Measurements from ENCODE around the gene CCDC172. TPM values are rescaled to one million over a fixed set of nuclear protein-coding genes. Genes with fewer than 3 reads are reported as not detected.
A peak's percentile ranks its signal among the peaks of the same experiment; 100 is the strongest.
"Not testable (repeated sequence)": the region's sequence is repeated elsewhere in the genome, so short reads cannot be mapped to it uniquely, and the experiment has no call there.

The CCDC172 gene
- total RNA-seq, 2 experiments from 2014 or later = not detected

DNA sequence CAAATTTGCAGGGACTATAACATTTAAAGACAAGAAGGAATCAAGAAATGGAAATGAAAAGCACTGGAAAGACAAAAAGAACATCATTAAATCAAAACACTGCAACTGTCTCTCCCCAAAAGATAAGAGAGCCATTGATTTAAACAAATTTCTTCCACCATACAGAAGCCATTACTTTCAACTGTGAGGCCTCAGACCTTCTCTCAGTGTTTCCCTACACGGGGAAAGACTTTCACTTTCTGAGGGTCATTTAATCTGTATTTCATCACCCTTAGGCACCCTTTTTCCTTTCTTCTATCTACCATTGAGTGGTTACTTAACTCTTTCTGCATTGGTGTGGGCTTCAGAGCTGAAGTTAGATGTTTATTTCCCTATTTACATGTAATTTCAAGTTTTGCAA lies 47.5 kb downstream of the CCDC172 start:
- no peak for DNase-seq
- no peak overlapping the region for H3K27ac Mint-ChIP-seq
- no peaks in the 10 kb centered on the region for H3K36me3 Mint-ChIP-seq (ENCODE audit: low read depth)
- no peaks in the 10 kb centered on the region for H3K27me3 Mint-ChIP-seq
- no peaks in the 10 kb centered on the region for H3K4me1 Mint-ChIP-seq
- H3K9me3 Mint-ChIP-seq = no peaks in the 10 kb centered on the region
- no peak overlapping the region for H3K4me3 Mint-ChIP-seq
- ChIA-PET CTCF (no interaction called here), POLR2A (no interaction called here)

DNA sequence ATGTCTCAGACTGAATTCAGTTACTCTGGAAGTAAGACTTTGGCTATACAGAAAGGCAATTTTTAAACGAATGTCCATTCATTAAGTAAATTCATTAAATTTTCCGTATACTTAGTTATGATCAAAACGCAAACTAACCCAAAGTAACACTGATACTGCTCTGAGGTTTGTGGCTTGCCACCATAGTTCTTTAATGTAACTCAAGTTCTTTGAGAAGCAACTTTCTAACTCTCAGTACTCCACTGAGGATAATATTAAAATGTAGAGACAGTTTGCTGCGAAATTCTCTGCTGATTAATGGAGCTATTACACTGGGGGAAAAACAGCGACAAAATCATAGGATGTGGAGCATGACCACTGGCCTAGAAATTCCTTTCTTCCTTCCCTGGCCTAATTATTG lies 58.0 kb downstream of the CCDC172 start:
- ChIA-PET CTCF (no interaction called here), POLR2A (no interaction called here)
- Mint-ChIP-seq H3K36me3 (ENCODE audit: low read depth) (no peaks in the 10 kb centered on the region), H3K27ac (no peak overlapping the region), H3K4me3 (no peak overlapping the region), H3K27me3 (no peaks in the 10 kb centered on the region), H3K4me1 (no peaks in the 10 kb centered on the region), H3K9me3 (no peaks in the 10 kb centered on the region)
- DNase-seq = no peak

DNA sequence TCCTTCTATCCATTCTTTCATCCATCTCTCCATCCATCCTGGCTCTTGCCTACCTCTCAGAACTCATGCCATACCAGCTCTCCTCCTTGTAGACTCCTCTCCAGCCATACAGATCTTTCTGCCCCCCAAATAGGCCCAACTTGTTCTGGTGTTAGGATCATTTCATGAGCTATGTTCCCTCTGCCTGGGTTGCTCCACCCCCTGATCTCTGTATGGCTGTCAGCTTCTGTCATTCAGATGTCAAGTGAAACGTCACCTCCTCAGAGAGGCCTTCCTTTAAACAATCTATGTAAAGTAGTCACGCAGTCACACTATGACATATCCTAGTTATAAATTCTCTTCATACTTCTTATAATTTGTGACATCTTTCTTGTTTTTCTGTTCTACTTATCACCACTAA lies 61.1 kb downstream of the CCDC172 start:
- no peak overlapping the region for H3K27ac Mint-ChIP-seq

DNA sequence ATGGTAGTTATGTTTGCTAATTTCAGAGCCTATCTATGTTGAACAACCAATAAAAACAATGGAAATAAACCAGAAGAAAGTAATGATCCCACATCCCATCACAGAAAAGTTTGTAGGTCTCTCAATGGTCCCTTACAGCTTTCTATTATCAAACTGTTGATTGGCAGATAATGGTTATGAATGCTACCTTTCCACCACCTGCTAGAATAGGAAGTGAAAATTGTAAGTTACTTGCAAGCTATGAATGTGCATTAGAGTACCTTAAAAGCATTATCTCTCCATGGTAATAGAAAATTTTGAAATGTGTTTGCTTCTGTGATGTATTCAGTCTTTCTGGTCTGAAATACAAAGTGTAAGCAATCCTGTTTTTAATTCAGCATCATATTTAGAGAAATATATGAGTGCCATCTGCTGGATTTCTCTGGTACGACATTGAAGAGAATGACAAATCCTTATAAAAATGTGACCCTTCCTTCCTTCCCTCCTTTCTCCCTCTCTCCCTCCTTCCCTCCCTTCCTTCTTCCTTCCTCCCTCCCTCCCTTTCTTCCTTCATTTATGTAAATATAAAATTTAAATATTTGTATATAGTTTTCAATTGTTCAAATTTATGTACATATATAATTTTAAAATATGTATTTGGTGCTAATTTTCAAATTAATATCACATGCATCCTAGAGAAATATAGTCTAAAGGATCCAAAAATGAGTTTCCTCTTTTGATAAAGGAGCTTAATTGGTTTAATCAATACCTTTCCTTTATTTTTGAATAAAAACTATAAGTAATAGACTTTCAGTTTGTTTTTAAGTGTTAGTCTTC lies 62.0 kb downstream of the CCDC172 start:
- no peaks in the 10 kb centered on the region for H3K9me3 Mint-ChIP-seq
- no peaks in the 10 kb centered on the region for H3K27me3 Mint-ChIP-seq
- H3K4me3 Mint-ChIP-seq = no peak overlapping the region
- CTCF ChIA-PET = no interaction called here
- H3K27ac Mint-ChIP-seq = no peak overlapping the region
- DNase-seq = peak; percentile 8
- H3K4me1 Mint-ChIP-seq = no peaks in the 10 kb centered on the region
- no peaks in the 10 kb centered on the region for H3K36me3 Mint-ChIP-seq (ENCODE audit: low read depth)
- POLR2A ChIA-PET = no interaction called here

More for the DNA sequence above, 61.1 kb downstream of the CCDC172 start:
- H3K4me1 Mint-ChIP-seq = no peaks in the 10 kb centered on the region
- H3K9me3 Mint-ChIP-seq = no peaks in the 10 kb centered on the region
- DNase-seq = no peak
- H3K4me3 Mint-ChIP-seq = no peak overlapping the region
- CTCF ChIA-PET = no interaction called here
- H3K27me3 Mint-ChIP-seq = no peaks in the 10 kb centered on the region
- H3K36me3 Mint-ChIP-seq (ENCODE audit: low read depth) = no peaks in the 10 kb centered on the region
- POLR2A ChIA-PET = no interaction called here

DNA sequence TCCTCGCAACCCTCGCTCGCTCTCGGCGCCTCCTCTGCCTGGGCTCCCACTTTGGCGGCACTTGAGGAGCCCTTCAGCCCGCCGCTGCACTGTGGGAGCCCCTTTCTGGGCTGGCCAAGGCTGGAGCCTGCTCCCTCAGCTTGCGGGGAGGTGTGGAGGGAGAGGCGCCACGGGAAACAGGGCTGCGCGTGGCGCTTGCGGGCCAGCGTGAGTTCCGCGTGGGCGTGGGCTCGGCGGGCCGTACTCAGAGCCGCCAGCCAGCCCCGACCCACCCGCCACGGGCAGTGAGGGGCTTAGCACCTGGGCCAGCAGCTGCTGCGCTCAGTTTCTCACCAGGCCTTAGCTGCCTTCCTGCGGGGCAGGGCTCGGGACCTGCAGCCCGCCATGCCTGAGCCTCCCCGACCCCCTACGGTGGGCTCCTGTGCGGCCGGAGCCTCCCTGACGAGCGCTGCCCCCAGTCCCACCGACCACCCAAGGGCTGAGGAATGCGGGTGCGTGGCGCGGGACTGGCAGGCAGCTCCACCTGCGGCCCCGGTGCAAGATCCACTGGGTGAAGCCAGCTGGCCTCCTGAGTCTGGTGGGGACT lies 69.1 kb downstream of the CCDC172 start:
- DNase-seq; H3K27me3 Mint-ChIP-seq; H3K9me3 Mint-ChIP-seq; H3K4me1 Mint-ChIP-seq; H3K27ac Mint-ChIP-seq; CTCF ChIA-PET; H3K4me3 Mint-ChIP-seq; H3K36me3 Mint-ChIP-seq (ENCODE audit: low read depth); POLR2A ChIA-PET: not testable (repeated sequence)

DNA sequence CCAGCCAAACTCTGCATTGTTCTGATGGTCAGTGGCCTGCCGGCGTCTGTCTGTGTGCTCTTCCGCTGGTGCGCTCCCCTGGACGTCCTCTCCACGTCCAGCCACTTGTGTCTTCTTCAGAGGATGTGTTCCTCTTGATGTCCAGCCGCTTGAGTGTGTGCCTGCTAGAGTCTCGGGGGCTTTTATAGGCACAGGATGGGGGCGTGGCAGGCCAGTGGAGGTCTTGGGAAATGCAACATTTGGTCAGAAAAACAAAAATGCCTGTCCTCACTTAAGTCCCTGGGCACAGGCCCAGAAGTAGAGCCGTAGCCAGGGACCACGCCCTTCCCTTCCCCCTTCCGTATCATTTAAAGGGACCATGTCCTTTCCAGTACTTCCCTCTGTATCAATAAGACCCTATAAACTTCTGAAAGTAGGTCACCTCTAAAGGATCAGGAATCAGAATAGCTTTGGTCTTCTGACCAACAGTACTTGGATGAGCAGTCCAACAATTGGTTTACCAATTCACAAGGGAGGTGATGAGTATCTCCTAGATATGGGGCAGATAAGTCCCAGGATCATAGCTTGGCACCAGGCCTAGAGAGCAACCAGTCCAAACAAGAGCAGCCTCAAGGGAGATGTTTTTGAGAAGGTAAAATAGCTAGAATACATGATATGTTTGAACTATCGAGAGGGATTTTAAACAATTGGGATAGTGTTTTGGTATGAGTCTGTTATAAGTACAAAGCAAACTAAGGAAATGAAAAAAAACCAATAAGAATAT lies 71.2 kb downstream of the CCDC172 start:
- CTCF ChIA-PET = no interaction called here
- H3K4me1 Mint-ChIP-seq = no peaks in the 10 kb centered on the region
- no peaks in the 10 kb centered on the region for H3K27me3 Mint-ChIP-seq
- no peak overlapping the region for H3K27ac Mint-ChIP-seq
- no peak overlapping the region for H3K4me3 Mint-ChIP-seq
- no peaks in the 10 kb centered on the region for H3K9me3 Mint-ChIP-seq
- POLR2A ChIA-PET = no interaction called here
- no peak for DNase-seq
- H3K36me3 Mint-ChIP-seq (ENCODE audit: low read depth) = no peaks in the 10 kb centered on the region

DNA sequence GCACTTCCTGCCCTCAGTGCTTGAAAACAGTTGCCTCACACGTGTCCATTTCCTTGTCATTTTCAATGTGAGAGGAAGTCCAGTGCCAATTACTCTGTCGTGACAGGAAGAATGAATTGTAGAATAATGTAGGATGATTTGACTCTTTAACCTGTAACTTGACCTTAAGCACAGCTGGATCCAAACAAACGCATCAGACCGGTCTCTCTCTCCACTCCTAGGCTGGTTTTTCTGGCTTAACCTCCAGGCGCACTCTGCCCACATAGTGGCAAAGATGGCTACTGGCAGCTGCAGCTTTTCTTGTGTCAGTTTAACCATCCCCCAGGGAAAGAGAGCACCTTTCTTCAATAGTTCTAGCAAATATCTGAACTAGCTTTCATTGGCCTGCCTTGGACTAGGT lies 74.0 kb downstream of the CCDC172 start:
- no peaks in the 10 kb centered on the region for H3K27me3 Mint-ChIP-seq
- no peak for DNase-seq
- no peaks in the 10 kb centered on the region for H3K4me1 Mint-ChIP-seq
- no peaks in the 10 kb centered on the region for H3K36me3 Mint-ChIP-seq (ENCODE audit: low read depth)
- no peak overlapping the region for H3K4me3 Mint-ChIP-seq
- H3K9me3 Mint-ChIP-seq = no peaks in the 10 kb centered on the region
- ChIA-PET POLR2A (no interaction called here), CTCF (no interaction called here)
- H3K27ac Mint-ChIP-seq = no peak overlapping the region

DNA sequence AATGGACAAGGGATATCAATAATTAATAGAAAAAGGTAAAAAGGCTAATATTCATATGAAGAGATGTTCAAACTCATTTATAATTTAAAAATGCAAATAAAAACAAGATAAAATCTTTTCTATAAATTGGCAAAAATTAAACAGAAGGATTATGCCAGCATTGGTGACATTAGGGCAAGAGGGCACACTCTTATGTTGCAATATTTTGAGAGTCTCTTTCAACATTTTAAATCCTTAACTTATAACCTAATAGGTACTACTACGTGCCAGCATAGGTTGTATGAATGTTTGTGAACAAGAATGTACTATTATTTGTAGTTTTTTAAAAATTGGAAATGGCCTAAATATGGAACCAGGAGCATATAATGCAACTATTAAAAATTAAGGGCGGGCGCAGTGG lies 78.6 kb downstream of the CCDC172 start:
- Mint-ChIP-seq H3K27me3 (no peaks in the 10 kb centered on the region), H3K27ac (no peak overlapping the region), H3K4me3 (no peak overlapping the region), H3K9me3 (no peaks in the 10 kb centered on the region), H3K36me3 (ENCODE audit: low read depth) (no peaks in the 10 kb centered on the region), H3K4me1 (no peaks in the 10 kb centered on the region)
- CTCF ChIA-PET = no interaction called here
- POLR2A ChIA-PET = no interaction called here
- no peak for DNase-seq

DNA sequence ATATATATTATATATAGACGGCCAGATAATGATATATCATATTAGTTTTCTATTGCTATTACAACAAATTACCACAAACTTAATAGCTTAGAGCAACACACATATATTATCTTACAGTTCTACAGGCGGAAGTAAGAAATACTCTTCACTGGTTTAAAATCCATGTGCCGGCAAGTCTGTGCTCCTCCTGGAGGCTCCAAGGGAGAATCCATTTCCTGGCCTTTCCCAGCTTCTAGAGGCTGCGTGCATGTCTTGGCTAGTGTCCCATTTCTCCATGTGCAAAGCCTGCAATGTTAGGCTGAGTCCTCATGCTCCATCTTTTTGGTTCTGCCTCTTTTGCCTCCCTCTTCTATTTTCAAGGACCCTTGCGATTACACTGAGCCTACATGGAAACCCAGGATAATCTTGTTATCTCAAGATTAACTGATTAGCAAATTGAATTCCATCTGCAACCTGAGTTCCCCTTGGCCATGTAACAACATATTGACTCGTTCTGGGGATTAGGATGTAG lies 79.5 kb downstream of the CCDC172 start:
- no peak overlapping the region for H3K4me3 Mint-ChIP-seq
- ChIA-PET POLR2A (no interaction called here), CTCF (no interaction called here)
- DNase-seq = no peak
- no peak overlapping the region for H3K27ac Mint-ChIP-seq
- no peaks in the 10 kb centered on the region for H3K9me3 Mint-ChIP-seq
- no peaks in the 10 kb centered on the region for H3K27me3 Mint-ChIP-seq
- no peaks in the 10 kb centered on the region for H3K36me3 Mint-ChIP-seq (ENCODE audit: low read depth)
- H3K4me1 Mint-ChIP-seq = no peaks in the 10 kb centered on the region

DNA sequence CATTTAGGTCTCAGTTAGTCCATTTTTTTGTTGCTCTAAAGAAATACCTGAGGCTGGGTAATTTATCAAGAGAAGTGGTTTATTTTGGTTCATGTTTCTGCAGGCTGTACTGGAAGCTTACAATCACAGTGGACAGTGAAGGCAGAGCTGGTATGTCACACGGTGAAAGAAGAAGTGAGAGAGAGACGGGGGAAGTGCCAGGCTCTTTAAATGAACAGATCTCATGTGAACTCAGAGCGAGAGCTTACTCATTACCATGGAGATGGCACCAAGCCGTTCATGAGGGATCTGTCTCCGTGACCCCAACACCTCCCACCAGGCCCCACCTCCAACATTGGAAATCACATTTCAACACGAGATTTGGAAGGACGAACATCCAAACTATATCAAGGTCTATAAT lies 84.5 kb downstream of the CCDC172 start:
- POLR2A ChIA-PET = no interaction called here
- Mint-ChIP-seq H3K9me3 (no peaks in the 10 kb centered on the region), H3K36me3 (ENCODE audit: low read depth) (no peaks in the 10 kb centered on the region), H3K27ac (no peak overlapping the region), H3K4me3 (no peak overlapping the region), H3K27me3 (peaks cover 5% of the 10 kb centered on the region), H3K4me1 (no peaks in the 10 kb centered on the region)
- DNase-seq = no peak
- CTCF ChIA-PET = no interaction called here

DNA sequence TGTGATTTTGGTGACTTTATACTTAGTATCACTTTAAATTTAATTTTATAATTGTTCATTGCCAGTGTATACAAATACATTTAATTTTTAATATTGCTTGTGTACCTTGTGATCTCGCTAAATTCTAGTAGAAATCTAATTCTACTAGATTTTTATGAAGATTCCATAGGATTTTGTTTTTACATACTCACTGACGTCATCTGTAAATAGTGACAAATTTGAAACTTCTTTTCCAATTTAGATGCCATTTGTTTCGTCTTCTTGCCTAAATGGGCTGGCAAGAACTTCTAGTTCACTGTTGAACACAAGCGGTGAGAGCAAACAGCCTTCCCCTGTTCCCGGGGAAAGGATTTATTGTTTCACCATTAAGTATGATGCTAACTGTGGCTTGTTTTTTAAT lies 86.1 kb downstream of the CCDC172 start:
- no peaks in the 10 kb centered on the region for H3K9me3 Mint-ChIP-seq
- peaks cover 5% of the 10 kb centered on the region for H3K27me3 Mint-ChIP-seq
- ChIA-PET CTCF (no interaction called here), POLR2A (no interaction called here)
- H3K27ac Mint-ChIP-seq = no peak overlapping the region
- H3K4me3 Mint-ChIP-seq = no peak overlapping the region
- DNase-seq = no peak
- H3K4me1 Mint-ChIP-seq = no peaks in the 10 kb centered on the region
- no peaks in the 10 kb centered on the region for H3K36me3 Mint-ChIP-seq (ENCODE audit: low read depth)

DNA sequence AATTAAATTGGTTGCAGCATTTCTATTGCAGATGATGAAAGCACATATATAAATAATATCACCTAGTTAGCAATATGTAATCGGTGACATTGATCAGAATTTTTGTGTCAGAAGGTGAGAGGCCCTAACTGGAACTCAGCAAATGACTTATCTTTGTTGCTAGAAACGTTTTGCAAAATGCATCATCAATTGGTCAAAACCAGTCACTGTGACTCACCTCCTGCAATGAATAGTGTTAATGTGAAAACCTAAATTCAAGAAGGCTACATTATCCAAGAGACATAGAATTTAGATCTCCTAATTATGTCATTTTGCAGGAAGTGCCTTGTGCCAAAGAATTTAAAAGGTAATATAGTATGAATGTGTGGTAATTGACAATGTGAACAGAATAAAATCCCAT lies 93.6 kb downstream of the CCDC172 start:
- CTCF ChIA-PET = no interaction called here
- H3K4me3 Mint-ChIP-seq = no peak overlapping the region
- no peak for DNase-seq
- no peaks in the 10 kb centered on the region for H3K36me3 Mint-ChIP-seq (ENCODE audit: low read depth)
- POLR2A ChIA-PET = no interaction called here
- no peaks in the 10 kb centered on the region for H3K9me3 Mint-ChIP-seq
- peaks cover 4% of the 10 kb centered on the region for H3K27me3 Mint-ChIP-seq
- no peaks in the 10 kb centered on the region for H3K4me1 Mint-ChIP-seq
- no peak overlapping the region for H3K27ac Mint-ChIP-seq

DNA sequence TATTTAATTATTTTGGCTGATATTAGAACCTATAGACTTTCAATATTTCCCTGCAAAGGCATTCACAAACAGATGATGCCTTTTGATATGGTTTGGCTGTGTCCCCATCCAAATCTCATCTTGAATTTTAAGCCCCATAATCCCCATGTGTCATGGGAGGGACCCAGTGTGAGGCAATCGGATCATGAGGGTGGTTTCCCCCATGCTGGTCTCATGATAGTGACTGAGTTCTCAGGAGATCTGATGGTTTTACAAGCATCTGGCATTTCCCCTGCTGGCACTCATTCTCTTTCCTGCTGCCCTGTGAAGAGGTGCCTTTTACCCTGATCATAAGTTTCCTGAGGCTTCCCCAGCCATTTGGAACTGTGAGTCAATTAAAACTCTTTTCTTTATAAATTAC lies 94.1 kb downstream of the CCDC172 start:
- no peak overlapping the region for H3K4me3 Mint-ChIP-seq
- DNase-seq = no peak
- ChIA-PET CTCF (no interaction called here), POLR2A (no interaction called here)
- H3K36me3 Mint-ChIP-seq (ENCODE audit: low read depth) = no peaks in the 10 kb centered on the region
- H3K27ac Mint-ChIP-seq = no peak overlapping the region
- peaks cover 4% of the 10 kb centered on the region for H3K27me3 Mint-ChIP-seq
- no peaks in the 10 kb centered on the region for H3K9me3 Mint-ChIP-seq
- H3K4me1 Mint-ChIP-seq = no peaks in the 10 kb centered on the region
